Measurements from ENCODE around the gene SNTN.
"Not testable (repeated sequence)": the region's sequence is repeated elsewhere in the genome, so short reads cannot be mapped to it uniquely, and the experiment has no call there.

Gene SNTN

DNA sequence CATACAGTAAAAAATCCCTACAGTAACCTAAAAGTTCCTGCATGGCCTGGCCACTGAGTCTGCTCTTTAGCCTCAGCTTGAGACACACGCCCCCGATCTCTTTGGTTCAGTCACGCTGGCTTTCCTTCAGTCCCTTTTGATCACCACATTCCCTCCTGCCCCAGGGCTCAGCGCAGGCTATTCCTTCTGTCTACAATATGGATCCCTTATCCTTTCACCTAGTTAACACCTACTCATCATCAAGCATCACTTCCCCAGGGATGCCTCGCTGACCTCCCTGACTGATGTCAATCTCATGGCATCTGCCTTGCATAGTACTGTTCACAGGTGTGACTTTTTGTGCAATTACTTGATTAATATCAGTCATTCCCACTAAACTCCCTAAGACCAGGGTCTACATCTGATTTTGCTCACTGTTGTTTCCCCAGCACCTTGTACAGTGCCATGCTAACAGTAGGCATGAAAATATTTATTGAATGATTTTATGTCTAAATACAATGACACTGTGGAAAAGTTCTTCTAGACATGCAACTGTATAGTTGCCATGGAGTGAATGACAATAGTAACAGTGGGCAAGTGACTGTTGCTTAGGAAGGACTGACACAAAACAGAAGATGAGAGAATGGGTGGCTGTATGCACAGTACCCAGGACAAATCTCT is at the start of gene SNTN:
Gene SNTN, plus strand, starts transcription at position 610 of the 660 bp plus-strand sequence. Its CDS starts 13 bp downstream, at position 623.
- no peak for DNase-seq

DNA sequence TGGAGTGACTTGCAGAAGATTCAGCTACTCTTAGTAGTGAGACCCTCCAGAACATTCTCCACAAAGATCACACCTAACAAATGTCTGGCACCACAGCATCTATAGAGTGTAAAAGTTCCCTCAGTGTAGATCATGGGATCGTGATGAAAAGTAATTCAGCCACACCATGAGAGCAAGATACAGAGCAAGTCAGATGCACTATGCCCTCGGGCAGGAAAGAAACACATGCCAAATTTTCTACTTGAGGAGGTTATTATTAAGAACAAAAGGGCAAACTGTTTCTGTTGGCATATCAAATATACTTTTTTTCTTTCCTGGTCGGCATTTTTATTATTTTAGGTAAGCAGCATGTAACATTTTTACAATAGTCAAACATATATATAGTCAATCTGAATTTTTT is 44.8 kb upstream of the SNTN start:
- DNase-seq, result no peak

DNA sequence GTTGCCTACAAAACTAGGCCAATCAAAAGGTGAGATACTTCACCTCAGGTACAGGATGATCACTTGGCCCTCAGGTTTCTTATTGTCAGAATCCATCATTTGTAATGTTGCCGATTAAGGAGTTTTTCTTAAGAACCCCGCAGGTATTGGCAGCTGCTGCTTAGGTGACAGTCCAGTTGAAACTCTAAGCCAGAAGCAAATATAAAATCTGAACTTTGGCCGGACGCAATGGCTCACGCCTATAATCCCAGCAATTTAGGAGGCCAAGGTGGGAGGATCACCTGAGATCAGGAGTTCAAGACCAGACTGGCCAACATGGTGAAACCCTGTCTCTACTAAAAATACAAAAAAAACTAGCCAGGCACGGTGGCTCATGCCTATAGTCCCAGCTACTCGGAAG is 43.1 kb upstream of the SNTN start:
- DNase-seq, result no peak

DNA sequence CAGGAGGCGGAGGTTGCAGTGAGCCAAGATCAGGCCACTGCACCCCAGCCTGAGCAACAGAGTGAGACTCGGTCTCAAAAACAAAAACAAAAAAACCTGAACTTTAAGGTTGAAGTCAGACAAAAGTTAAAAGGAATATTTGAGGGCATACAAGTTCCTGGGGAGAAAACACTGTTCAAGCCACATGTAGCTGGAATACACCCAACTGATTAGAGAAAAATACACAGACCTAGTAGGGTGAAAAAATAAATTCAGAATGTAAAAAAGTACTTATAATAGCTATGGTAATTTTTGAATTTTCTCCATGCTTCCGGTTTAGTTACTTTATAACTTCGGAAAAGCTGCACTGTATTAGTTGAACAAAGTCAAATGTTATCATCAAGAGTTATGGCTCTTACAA is 42.6 kb upstream of the SNTN start:
- no peak for DNase-seq

DNA sequence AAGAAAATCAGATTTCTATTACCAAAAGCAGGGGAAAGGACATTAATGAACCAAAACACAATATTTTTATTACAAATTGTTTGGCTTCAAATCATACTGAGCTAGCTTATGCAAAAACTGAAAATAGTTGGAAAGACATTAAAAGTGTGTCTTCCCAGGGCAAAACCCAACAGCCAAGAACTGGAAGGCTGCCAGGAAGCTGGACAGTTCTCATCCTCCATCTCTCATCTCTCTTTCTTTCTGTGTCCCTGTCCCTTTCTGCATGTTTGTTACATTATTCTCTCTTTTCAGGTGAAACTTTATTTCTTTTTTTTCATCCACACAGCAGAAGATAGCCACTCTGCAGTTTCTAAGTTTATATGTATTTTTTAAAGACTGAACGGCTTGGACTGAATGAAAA is 41.1 kb upstream of the SNTN start:
- no peak for DNase-seq

DNA sequence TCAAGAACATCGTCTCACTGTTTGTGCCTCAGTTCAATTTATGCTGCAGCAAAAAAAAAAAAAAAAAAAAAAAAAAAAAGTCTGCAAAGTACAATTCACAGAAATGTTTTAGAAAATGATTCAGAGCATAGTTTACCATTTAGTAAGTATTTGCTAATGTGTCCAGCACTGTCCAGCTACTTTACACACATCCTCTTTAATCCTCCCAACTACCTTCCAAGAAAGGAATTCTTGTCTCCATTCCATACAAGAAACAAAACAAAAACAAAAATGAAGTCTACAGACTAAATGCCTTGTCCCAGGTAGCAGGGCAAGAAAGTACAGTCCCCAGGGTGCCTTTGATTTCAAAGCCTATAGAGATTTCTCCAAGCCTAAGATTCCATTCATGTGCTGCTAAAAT is 38.9 kb upstream of the SNTN start:
- no peak for DNase-seq

DNA sequence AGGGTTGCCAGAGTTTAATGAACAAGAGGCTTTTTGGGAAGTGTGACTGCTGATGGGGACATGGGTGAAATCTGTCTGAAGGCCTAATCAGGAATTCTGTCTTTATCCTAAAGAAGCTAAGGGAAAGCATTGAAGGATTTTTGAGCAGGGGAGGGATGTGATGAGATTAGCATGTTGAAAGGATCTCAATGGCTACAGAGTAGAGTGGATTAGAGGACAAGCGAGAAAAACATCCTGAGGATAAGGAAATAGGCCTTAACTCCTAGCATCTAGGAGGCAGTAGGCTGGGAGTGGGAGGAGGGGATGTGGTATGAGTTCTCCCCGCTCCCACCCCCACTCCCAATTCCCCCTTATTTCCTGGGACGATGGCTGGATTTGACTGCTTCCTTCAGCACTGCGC is 35.1 kb upstream of the SNTN start:
- no peak for DNase-seq

DNA sequence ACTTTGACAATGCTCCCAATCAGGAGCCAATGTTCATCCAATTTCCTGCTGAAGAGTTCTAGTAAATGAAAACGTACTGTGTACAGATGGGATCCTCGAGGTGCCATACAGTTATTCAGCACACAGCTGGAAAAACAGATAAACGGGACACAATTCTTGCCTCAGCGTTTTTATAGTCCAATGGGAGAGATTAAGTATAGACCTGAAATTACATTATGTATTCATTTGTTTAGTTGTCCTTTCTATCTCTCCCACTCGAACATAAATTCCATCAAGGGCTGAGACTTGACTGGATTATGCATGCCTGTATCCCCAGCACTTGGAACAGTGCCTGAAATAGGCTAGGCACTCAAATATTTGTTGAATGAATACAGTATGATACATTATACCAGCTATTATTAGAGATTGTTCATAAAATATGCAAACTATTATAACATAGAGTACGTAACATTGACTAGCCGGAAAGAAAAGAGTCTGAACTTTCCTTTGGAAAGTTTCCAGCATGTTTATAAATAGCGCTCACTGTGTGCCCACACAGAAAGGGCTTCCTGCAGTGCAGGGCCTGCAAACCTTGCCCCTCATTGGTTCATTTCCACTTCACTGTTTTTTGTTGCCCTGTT is 27.4 kb upstream of the SNTN start:
- no peak for DNase-seq

DNA sequence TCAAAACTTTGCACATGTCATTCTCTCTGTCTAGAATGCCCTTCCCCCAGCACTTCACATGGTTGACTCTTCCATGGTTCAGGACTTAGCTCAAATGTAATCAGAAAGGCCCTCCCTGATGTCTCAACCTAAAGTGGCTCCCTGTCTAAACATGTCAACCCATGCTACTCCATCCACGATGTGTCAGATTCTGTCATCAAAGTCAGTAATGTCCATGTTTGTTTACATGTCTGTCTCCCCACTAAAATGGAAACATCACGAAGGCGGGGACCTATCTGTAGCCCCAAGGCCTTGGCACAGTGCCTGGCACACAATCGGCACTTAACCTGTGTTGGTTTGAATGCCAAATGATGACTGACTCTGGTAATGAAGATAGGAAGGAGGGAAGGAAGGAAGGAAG is 20.8 kb upstream of the SNTN start:
- DNase-seq, result no peak

DNA sequence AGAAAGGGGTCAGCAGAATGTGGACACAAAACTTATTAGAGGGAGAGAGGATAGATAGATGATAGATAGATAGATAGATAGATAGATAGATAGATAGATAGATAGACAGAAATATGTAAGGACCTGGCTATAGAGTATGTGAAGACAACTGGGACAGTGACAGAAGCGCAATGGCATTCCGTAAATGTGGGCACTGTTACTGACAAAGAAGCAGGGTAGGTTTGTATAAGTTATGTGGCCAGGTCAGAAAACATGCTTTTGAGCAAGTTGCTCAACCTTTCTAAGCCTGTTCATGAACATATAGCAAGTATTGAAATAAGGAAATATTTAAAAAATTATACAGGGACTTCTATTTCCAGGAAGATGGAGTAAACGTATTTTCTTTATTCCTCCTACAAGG is 17.3 kb upstream of the SNTN start:
- no peak for DNase-seq

DNA sequence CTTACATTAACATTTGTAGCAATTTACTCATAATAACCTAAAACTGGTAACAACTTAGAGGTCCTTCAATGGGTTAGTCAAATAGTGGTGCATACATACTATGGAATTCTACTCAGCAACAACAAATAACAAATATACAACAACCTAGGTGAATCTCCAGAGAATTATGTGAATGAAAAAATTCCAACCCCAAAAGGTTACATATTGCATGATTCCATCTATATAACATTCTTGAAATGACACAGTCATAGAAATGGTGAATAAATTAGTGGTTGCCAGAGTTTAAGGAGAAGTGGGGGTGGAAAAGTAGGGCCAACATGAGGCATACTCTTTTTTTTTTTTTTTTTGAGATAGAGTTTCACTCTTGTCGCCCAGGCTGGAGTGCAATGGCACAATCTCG is 12.7 kb upstream of the SNTN start:
- DNase-seq, result no peak

DNA sequence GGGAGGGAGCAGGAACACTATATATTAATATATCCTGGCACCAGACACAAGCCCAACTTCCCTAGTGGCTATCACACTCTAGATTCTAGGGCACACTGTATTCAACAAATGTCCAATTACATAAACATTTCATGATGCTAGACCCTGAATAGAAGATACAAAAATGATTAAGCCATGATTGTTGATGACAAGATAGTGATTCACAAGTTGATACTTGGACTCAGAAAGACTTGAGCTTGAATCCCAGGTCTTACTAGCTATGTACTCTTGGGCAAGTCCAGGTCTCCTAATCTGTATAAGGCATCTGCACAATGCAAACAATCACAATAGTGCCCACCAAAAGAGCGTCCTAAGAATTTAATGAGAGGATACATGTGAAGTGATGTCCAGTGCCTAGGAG is 10.0 kb upstream of the SNTN start:
- DNase-seq, result no peak

DNA sequence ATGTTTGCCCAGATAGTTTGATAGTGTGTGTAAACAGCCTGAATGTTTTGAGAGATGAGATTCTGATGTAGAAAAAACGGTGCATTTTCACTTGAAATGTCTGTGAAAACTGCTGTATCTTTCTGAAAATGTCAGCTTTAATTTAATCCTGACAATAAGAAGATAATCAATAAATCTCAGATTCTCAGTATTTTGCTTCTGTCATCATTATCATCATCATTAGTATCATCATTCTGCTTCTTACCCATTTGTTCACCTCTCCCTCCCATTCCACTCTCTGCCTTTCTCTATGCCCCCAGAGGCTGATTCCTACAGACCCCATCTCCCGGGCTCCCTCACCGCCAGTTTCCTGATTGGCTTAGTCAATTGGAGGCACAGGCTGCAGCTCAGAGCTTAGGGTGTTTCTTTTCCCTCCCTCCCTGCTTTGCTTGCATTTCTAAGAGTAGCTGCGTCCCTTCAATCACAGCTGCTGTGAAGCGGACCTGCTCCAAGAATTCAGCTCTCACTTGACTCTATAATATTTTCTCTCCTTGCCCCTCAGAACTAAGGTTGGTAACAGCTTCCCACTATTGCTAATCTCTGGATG is 8.2 kb upstream of the SNTN start:
- DNase-seq, result no peak

DNA sequence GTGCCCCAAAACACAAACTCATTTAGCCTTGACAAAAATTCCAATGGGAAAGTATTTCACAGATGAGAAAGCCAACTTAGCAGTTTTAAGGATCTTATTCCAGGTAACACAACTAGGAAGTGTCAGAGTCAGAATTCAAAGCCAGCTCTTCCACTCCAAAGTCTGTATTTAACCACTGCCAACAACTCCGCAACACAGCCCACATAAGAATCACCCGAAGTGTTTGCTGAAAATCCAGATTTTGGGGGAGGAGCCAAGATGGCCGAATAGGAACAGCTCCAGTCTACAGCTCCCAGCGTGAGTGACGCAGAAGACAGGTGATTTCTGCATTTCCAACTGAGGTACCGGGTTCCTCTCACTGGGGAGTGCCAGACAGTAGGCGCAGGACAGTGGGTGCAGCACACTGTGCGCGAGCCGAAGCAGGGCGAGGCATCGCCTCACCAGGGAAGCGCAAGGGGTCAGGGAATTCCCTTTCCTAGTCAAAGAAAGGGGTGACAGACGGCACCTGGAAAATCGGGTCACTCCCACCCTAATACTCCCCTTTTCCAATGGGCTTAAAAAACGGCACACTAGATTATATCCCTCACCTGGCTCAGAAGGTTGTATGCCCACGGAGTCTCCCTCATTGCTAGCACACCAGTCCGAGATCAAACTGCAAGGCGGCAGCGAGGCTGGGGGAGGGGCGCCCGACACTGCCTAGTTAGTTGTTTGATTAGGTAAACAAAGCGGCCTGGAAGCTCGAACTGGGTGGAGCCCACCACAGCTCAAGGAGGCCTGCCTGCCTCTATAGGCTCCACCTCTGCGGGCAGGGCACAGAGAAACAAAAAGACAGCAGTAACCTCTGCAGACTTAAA is 7.3 kb upstream of the SNTN start:
- not testable (repeated sequence) for DNase-seq

DNA sequence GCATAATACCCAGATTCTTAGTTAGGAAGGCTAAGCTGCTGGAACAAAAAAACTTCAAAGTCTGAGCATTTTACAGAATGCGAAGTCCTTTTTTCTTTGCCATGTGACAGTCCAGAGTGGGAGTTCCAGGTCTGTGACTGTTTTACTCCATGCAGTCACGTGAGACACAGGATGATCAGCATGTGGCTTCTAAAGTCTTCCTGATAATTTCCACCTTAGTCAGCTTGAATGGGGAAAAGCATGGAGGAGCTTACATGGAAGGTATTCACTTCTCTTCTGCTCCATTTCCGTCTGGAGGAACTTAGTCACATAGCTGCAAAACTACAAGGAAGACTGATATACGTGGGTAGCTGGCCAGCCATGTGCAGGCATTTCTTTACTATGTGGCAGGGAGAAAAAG is 1.7 kb downstream of the SNTN start:
- DNase-seq, result no peak

DNA sequence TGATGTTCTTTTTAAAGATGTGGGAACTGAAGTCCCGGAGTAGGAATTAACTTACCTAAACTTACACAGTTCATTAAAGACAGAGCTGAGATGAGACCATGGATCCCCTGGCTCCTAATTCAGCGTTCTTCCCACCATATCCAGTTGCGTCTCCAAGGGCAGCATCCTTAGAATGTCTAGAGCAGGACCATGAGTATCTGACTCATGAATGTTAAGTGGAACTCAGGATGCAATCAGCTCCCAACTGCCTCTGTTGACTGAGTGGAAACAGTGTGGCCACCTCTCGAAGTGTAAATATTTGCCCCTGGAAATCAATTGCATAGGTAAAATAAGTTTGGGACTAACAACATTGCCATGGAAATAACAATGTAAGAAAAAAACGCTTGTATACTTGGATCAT is 2.5 kb downstream of the SNTN start:
- DNase-seq, result no peak

DNA sequence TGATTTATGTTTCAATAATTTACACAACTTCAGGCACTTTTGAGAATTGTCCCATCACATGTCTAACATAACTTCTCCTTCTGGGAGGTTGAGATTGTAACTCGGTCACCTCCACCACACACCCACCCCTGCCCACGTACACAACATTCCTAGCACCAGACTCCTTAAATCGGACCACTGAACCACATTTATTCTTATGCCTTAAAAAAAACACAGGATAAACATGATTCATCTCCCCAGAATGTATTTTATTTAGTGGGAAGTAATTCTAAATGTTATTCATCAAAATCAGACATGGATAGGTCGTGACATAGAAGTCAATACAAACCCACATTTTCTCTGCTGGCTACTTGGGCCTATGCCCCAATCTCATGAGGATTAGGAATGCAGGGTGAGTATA is 3.0 kb downstream of the SNTN start:
- DNase-seq, result no peak

DNA sequence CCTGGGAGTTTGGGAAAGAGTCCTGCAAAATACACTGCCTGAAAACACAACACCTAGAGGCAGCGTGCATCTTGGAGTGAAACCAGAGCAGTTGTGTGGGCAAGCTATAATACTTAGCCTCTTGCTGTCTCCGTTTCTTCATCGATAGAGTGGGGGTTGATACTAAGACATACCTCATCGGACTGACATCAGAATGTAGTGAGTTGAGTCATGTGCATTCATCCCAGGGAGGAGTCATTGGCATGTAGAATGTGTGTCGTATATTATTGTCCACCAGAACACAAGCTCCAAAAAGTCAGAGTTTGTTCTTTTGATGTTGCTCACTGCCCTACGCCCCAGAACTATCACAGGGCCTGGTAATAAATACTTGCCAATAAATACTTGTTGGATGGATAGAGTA is 4.3 kb downstream of the SNTN start:
- no peak for DNase-seq

DNA sequence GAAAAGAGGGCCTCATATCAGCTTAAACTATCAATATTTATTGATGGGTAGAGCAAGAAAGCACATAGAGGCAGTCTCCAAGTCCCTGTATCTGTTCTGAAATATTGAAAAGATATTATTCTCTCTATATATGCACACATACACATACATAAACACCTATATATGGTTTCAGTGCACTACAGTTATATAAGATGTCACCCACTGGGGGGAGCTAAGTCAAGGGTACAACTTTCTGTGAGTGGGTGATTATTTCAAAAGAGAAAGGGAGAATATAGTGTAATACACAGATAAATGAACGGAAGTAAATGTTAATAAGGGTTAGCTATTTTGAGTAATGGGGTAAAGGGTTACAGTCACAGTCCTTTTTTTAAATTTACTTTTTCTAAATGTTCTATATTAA is 8.8 kb downstream of the SNTN start:
- DNase-seq, result no peak

DNA sequence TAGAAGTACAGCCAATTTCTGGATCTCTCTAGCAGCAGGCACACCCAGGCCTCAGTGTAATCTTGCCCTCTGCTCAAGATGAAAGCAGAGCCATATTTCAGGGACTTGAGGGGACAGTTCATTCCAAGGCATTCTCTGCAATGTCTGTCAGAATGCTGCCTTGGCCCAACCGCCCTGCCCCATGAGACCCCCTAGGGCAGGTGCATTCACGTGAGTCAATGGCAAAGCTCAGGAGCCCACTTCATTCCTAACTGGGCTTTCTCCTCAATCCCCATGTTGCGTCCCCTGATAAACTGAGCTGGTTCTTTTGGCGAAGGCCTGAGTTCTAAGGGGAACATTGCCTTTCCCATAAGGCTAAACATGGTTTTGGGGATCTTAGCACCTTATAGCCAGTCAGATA is 9.5 kb downstream of the SNTN start:
- DNase-seq, result no peak

DNA sequence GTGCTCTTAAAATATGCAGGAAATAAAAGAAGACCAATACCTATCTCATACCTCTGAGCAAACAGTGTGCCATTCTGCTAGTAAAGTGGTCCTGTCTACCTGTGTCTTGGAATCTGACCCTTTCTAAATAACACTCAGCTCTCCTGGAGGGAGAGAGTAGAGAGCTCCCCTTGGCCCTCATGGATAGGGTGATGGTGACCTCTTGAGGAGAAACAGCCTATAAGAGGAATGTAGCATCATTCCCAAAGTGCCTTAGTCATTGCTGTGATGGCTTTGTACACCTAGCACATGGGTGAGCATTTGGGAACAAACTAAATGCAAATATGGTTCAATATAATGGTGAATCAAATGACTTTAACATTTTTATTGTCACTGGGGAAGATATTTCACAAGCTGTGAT is 10.0 kb downstream of the SNTN start:
- DNase-seq, result no peak

DNA sequence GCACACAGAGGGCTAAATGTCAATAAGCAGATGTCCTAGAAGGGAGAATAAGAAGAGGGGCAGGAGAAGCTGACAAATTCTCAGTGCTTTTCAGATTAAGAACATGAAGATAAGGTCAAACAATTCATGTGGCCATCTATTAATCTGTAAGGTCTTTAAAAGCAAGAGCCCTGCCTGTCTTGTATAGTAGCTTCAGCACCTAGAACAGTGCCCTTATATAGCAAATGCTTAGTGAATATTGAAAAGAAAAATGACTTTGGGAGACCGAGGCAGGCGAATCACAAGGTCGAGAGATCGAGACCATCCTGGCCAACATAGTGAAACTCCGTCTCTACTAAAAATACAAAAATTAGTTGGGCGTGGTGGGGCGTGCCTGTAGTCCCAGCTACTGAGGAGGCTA is 18.1 kb downstream of the SNTN start:
- DNase-seq, result no peak

DNA sequence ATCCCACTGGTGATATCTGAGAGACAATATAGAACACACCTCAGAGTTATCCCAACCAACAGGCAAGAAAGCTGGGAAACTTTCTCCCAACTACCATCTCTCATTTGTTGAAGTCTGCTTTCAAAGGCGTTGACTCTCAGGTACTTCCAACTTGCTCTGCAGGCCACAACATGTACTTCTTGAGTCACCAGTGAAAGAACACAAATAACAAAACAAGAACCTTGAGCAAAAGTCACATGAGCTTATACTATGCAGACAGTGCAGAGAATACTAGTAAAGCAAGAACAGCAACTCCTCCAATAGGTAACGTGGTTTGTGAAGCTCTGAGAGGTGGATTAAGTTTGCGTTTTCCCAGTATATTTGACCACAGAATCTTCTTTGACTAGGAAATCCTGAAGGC is 20.6 kb downstream of the SNTN start:
- no peak for DNase-seq

DNA sequence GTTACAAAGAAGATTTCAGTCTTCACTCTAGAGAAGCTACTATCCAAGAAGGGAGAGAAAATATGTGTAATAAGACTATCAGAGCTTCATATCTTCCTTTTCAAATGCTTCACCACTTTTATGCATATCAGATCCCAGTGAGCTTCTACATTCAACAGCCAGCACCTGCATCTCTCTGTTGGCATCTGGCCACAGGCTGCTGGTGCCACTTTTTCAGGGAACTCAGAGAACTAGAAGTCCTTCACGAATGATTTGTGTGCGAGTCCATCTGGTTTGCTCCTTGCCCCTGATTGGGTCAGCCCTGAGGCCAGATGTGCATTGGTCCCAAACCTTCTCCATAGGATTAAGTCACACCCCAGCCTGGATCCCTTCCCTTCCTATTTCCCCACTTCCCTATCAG is 22.1 kb downstream of the SNTN start:
- DNase-seq, result no peak

Data from activated CD8-positive, alpha-beta memory T cell treated with anti-CD3 and anti-CD28 coated beads, Interleukin-2, amount 50 U/mL, for 4 hours (primary cell).